ENCODE data around the gene PCDHB14.

DNA sequence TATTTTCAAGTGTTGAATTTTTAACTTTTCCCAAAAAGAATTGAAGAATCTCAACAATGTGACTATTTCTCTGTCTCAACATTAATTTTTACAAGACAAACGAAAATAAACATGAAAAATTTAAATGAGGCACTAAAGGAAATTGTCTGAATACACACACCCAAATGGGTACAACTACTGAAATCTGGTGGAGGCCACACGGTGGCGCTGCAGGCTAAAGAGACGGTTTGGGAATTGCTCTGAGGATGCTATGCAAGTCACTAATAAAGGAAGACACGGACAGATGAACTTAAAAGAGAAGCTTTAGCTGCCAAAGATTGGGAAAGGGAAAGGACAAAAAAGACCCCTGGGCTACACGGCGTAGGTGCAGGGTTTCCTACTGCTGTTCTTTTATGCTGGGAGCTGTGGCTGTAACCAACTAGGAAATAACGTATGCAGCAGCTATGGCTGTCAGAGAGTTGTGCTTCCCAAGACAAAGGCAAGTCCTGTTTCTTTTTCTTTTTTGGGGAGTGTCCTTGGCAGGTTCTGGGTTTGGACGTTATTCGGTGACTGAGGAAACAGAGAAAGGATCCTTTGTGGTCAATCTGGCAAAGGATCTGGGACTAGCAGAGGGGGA, 30.9 kb upstream of the PCDHB14 start, which contains the start of gene PCDHB10:
- TF ChIP-seq POLR2AphosphoS5 (IDR thresholded peaks at IDR 0.05; ENCODE audit: low read depth): no peak
- TF ChIP-seq, protein P1, sequence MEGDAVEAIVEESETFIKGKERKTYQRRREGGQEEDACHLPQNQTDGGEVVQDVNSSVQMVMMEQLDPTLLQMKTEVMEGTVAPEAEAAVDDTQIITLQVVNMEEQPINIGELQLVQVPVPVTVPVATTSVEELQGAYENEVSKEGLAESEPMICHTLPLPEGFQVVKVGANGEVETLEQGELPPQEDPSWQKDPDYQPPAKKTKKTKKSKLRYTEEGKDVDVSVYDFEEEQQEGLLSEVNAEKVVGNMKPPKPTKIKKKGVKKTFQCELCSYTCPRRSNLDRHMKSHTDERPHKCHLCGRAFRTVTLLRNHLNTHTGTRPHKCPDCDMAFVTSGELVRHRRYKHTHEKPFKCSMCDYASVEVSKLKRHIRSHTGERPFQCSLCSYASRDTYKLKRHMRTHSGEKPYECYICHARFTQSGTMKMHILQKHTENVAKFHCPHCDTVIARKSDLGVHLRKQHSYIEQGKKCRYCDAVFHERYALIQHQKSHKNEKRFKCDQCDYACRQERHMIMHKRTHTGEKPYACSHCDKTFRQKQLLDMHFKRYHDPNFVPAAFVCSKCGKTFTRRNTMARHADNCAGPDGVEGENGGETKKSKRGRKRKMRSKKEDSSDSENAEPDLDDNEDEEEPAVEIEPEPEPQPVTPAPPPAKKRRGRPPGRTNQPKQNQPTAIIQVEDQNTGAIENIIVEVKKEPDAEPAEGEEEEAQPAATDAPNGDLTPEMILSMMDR (IDR thresholded peaks at IDR 0.05; ENCODE audit: insufficient read depth, low read length): no peak
